Adrenal gland (tissue), 12 donors: ENCODE measurements around the gene INPP5A. TPM values are rescaled to one million over a fixed set of nuclear protein-coding genes. Genes with fewer than 3 reads are reported as not detected.
A peak's percentile ranks its signal among the peaks of the same experiment; 100 is the strongest.

Source experiments
- DNase-seq, 7 donors: peaks; one replicate each; pipeline ENCODE4 v3.0.0-alpha.2; 2019 to 2020
- H3K27ac ChIP-seq, 5 donors: fragments of 200-600 bp; sonication (generic) in 4 of 5; 1 replicate in 3 of 5; 2 replicates in 2 of 5; pipeline versions ENCODE4 v1.5.1 to v1.8.0; 2016 to 2020; ENCODE audit warnings: mild to moderate bottlenecking in 1 of 5
- H3K27me3 ChIP-seq: fragments of 200-600 bp; 2 replicates; pipeline ENCODE4 v1.8.0; 2021
- H3K36me3 ChIP-seq, 2 donors: fragments of 200-600 bp; replicated peaks in 1 of 2; 1 replicate in 1 of 2; 2 replicates in 1 of 2; pipeline versions ENCODE4 v1.5.1 to v1.8.0; 2018 to 2022
- H3K4me1 ChIP-seq, 2 donors: fragments of 200-600 bp; replicated peaks in 1 of 2; 1 replicate in 1 of 2; 2 replicates in 1 of 2; pipeline versions ENCODE4 v1.5.1 to v1.8.0; 2018 to 2021
- H3K4me3 ChIP-seq, 4 donors: fragments of 200-600 bp; sonication (generic) in 3 of 4; one replicate each; pipeline ENCODE4 v1.5.1; 2016 to 2018
- H3K9me3 ChIP-seq, 3 donors: fragments of 200-600 bp; sonication (generic) in 1 of 3; replicated peaks in 1 of 3; 1 replicate in 2 of 3; 2 replicates in 1 of 3; pipeline versions ENCODE4 v1.5.1 to v1.8.0; 2016 to 2021
- CTCF ChIP-seq, 6 experiments: fragments of 450-650 bp in 4 of 6; fragments of 200-600 bp in 2 of 6; sonication (generic) in 1 of 6; IDR thresholded peaks; 1 replicate in 5 of 6; 2 replicates in 1 of 6; pipeline versions ENCODE4 v1.5.1 to v1.8.0; 2016 to 2021; ENCODE audit warnings: antibody characterized with exemption in 6 of 6, mild to moderate bottlenecking in 2 of 6, moderate library complexity in 1 of 6
- POLR2A ChIP-seq, 2 donors: fragments of 450-650 bp; IDR thresholded peaks; one replicate each; pipeline ENCODE4 v1.6.1; 2017; ENCODE audit warnings: antibody characterized with exemption in 2 of 2, mild to moderate bottlenecking in 2 of 2, moderate library complexity in 1 of 2
- WGBS, 4 donors: extraction: QIAGEN DNeasy Blood & Tissue Kit in 2 of 4; methylation state at CpG; one replicate each; pipeline versions ENCODE4 v1.1.5 to v1.1.7; 2013 to 2017; 5-methylcytosine and 5-hydroxymethylcytosine counted together
- intact Hi-C, 2 donors: fragments of 100-400 bp; cut with DNase I; formaldehyde crosslinking; loops; one replicate each; pipeline versions ENCODE4 v1.14.1 to v1.15.0; 2022 to 2023
- polyA plus RNA-seq, 3 donors: library from polyadenylated mRNA; stranded (reverse); fragments of 200-250 nt in 2 of 3; fragments of 350-450 nt in 1 of 3; fragmentation: Illumina TruSeq in 1 of 3; extraction: RNeasy Lipid Tissue Mini Kit (QIAGEN cat#74804) in 1 of 3; gene quantifications; one replicate each; pipeline ENCODE4 v1.2.3, GENCODE V29; 2013 to 2014
- total RNA-seq, 9 donors: library from RNA; depleted of rRNA in 4 of 9; stranded (reverse); fragments of >200 nt in 4 of 9; fragments of 120-200 nt in 1 of 9; fragmentation: NEBNext Ultra II Directional in 1 of 9; extraction: Animal tissue kit (Norgen Biotek cat#: 25700) in 1 of 9; gene quantifications; one replicate each; pipeline versions ENCODE4 v1.1.0 to v1.2.4, GENCODE V29; 2013 to 2023
- donor health status: healthy with polysubstance abuse.
- donor health status: Bipolar disorder and iron deficiency.
- donor health status: DM: yes; HTN: yes; CAD: no.
- donor health status: DM: no; HTN: no; CAD: no.
- donor health status: DM: no; HTN: no; CAD: no.
- donor health status: DM: yes; HTN: yes; CAD: no.

INPP5A gene
- total and polyA plus RNA-seq, 12 donors = 13.5 to 62.9 (median 37.5) TPM

DNA sequence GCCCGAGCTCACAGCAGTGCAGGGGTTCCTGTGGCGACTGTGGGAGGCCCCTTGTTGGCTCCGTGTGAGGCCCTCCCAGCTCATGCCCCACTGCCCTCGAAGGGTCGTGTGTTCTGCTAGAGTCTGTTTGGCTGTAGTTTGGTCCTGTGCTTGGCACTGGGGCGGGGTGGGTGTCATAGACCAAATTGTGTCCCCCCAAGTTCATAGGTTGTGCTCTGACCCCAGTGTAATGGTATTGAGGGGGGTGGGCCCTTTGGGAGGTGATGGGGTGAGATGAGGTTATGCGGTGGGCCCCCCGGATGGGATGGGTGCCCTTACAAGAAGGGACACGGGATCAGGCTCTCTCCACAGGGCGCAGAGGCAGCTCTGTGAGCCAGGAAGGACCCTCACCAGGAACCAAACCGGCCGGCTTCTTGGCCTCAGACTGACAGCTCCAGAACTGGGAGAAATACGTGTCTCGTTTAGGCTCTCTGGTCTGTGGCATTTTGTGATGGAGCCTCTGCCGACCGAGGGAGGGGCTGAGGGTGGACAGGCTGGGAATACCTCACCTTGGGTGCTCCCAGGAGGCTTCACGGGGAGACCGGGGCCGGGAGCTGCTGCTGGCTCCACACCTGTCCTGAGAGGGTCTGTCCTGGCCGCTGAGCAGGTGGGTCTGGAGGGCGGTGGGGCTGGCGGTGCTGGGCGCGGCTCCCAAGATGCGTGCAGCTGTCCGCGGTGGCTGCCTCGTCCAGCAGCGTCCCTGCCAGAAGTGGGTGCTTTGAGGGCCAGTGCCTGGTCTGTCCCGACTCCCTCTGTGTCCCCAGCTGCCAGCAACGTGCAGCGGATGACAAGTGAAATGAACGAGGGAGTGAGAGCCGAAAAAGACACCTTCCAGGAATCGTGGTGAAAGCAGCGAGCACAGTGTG lies 89.4 kb downstream of the INPP5A start:
- Histone ChIP-seq H3K36me3 (no peaks in the 10 kb centered on the region), H3K27me3 (no peaks in the 10 kb centered on the region), H3K27ac (peak overlapping the region in 1 of 5 donors; percentile 81), H3K9me3 (no peaks in the 10 kb centered on the region), H3K4me3 (no peak overlapping the region), H3K4me1 (peaks cover 27 to 48% of the 10 kb centered on the region in 2 donors)
- DNase-seq = peak in 1 of 7 donors; percentile 11
- WGBS, 4 donors = 82 to 92% (median 87%) methylated on average over 11 to 36 of the region's 36 CpGs
- TF ChIP-seq CTCF (IDR thresholded peaks at IDR 0.05) = no peak
- intact Hi-C loops = no loop called here

DNA sequence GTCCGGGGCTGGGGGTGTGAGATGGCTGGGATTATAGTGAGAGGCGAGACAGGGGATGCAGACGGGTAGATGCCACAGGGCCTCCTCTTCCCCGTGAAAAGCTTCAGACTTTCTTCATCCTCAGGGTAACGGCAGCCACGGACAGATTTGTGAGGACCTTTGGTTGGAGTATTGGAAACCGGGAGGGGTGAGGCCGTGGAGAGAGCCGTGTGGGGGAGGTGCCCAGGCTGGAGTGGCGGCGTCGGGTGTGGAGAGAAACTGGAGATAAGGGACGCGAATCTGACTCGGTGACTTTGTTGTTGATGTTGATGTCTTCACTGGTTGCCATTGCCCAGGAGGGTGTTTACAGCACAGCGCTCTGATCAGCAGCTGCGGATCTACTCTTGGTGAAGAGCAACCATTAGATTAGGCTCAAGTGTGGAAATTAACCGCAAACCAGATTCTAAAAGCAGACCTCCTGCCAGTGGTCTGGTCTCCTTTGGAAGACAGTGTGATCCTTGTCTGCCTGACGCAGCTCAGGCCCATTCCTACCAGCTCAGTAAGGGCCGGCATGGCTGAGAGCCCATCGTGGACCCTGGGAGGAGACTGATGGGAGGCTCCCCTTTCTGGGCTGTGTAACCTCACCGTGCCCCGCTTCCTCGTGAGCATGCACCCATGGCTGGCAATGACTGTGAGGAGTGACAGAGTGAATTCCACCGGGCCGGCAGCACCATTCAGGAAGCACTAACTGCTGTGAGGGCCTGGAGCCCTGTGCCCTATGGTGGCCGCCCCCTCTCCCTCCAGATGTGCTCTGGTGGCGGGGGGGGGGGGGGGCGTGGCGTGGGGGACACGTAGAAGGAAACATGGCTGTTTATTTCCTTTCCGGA lies 90.3 kb downstream of the INPP5A start:
- 58 to 70% (median 66%) methylated on average over 25 to 32 of the region's 32 CpGs for WGBS, 4 donors
- H3K4me1 ChIP-seq = peaks cover 32 to 57% of the 10 kb centered on the region in 2 donors
- TF ChIP-seq POLR2A (IDR thresholded peaks at IDR 0.05) (no peak), CTCF (IDR thresholded peaks at IDR 0.05) (no peak)
- no peaks in the 10 kb centered on the region for H3K36me3 ChIP-seq
- DNase-seq = peak in 3 of 7 donors; percentile 23 to 68 (median 38)
- H3K4me3 ChIP-seq = no peak overlapping the region
- intact Hi-C loops = no loop called here
- peak overlapping the region in 2 of 5 donors; percentile 74 to 81 for H3K27ac ChIP-seq
- no peaks in the 10 kb centered on the region for H3K9me3 ChIP-seq
- H3K27me3 ChIP-seq = no peaks in the 10 kb centered on the region

DNA sequence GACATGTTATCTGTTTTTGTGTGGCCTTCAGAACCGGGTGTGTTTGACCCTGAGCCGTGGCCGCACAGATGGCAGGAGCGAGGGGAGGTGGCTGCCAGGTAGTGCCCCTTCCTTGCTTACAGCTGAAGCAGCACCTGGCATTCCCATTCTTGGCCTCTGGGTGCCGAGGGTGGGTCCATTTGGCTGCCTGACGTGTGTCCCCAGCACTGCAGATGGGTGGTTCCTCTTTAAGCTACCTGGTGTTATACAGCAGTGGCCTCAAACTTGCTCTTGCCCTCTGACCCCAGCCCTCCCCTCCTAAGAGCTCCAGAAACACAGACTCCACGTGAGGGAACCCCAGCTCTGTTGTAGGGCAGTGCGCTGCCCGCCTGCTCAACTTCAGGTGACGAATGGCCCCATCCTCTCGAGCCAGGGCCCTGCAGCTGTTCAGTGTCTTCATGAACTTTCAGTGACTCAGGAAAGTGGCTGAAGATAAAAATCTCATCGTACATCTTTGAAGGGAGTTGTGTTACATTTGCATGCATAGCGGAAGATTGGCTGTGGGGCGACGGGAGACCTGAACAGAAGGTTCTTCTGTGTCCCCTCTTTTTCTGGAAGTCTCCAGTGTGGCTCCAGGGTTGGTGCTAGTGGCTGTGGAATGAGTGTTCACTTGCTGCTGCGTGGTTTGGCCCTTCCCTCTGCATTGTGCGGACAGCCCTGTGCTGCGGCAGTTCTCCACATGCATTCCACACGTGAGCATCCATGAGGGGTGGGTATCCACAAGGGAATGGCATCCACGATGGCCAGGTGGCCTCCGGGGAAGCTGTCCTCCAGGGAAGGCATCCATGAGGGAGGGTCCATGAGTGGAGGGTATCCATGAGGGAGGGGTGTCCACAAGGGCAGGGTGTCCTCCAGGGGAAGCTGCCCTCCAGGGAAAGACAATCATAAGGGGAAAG lies 91.6 kb downstream of the INPP5A start:
- Histone ChIP-seq H3K27ac (peak overlapping the region in 2 of 5 donors; percentile 30 to 94), H3K9me3 (no peaks in the 10 kb centered on the region), H3K27me3 (no peaks in the 10 kb centered on the region), H3K36me3 (no peaks in the 10 kb centered on the region), H3K4me1 (peaks cover 32 to 68% of the 10 kb centered on the region in 2 donors), H3K4me3 (no peak overlapping the region)
- intact Hi-C loops = no loop called here
- no peak for TF ChIP-seq POLR2A (IDR thresholded peaks at IDR 0.05)
- peak in 6 of 7 donors; percentile 45 to 72 (median 58) for DNase-seq
- WGBS, 4 donors = 54 to 71% (median 62%) methylated on average over 16 to 21 of the region's 21 CpGs

- intact Hi-C loops = no loop called here
- H3K27me3 ChIP-seq = no peaks in the 10 kb centered on the region
- DNase-seq = peak in 1 of 7 donors; percentile 5
- H3K4me3 ChIP-seq = no peak overlapping the region
- H3K27ac ChIP-seq = peak overlapping the region in 1 of 5 donors; percentile 94
- H3K36me3 ChIP-seq = no peaks in the 10 kb centered on the region
- H3K4me1 ChIP-seq = peaks cover 25 to 66% of the 10 kb centered on the region in 2 donors
- WGBS, 4 donors = 86 to 91% (median 88%) methylated on average over 5 of the region's 5 CpGs
- H3K9me3 ChIP-seq = no peaks in the 10 kb centered on the region
- TF ChIP-seq CTCF (IDR thresholded peaks at IDR 0.05) = no peak
These were observed 92.6 kb downstream of the INPP5A start for GRCh38 chr10:132630156-132630555.
